ENCODE data around the gene NBDY.

The NBDY gene

GRCh38 chrX:56797574-56798338 is 68.7 kb downstream of the NBDY start:
- peak; percentile 11 for DNase-seq (ENCODE audit: low read depth)
- no peak for TF ChIP-seq CTCF (conservative IDR thresholded peaks at IDR 0.05; ENCODE audit: low read depth, low read length)
- no peak overlapping the region for H3K4me3 ChIP-seq (ENCODE audit: low read length)

GRCh38 chrX:56798339-56798711 is 69.3 kb downstream of the NBDY start:
- no peak overlapping the region for H3K4me3 ChIP-seq (ENCODE audit: low read length)
- no peak for DNase-seq (ENCODE audit: low read depth)
- no peak for TF ChIP-seq CTCF (conservative IDR thresholded peaks at IDR 0.05; ENCODE audit: low read depth, low read length)

GRCh38 chrX:56798866-56799758 is 70.1 kb downstream of the NBDY start:
- no peak for TF ChIP-seq CTCF (conservative IDR thresholded peaks at IDR 0.05; ENCODE audit: low read depth, low read length)
- no peak for DNase-seq (ENCODE audit: low read depth)
- H3K4me3 ChIP-seq (ENCODE audit: low read length), result no peak overlapping the region

GRCh38 chrX:56800307-56800706 is 71.3 kb downstream of the NBDY start:
- TF ChIP-seq CTCF (conservative IDR thresholded peaks at IDR 0.05; ENCODE audit: low read depth, low read length), result no peak
- DNase-seq (ENCODE audit: low read depth), result no peak
- H3K4me3 ChIP-seq (ENCODE audit: low read length), result no peak overlapping the region

GRCh38 chrX:56800801-56801200 is 71.8 kb downstream of the NBDY start:
- no peak overlapping the region for H3K4me3 ChIP-seq (ENCODE audit: low read length)
- TF ChIP-seq CTCF (conservative IDR thresholded peaks at IDR 0.05; ENCODE audit: low read depth, low read length), result no peak
- no peak for DNase-seq (ENCODE audit: low read depth)

GRCh38 chrX:56802428-56802827 is 73.4 kb downstream of the NBDY start:
- no peak overlapping the region for H3K4me3 ChIP-seq (ENCODE audit: low read length)
- no peak for TF ChIP-seq CTCF (conservative IDR thresholded peaks at IDR 0.05; ENCODE audit: low read depth, low read length)
- no peak for DNase-seq (ENCODE audit: low read depth)
